D721Med (cell line): ENCODE results near the gene BTBD18.

Experiments used
- DNase-seq: peaks from one replicate; pipeline ENCODE4 v3.0.0; 2011; ENCODE audit warnings: low spot score; ENCODE audit not compliant: insufficient read length
- FAIRE-seq: peaks from 2 replicates; lab custom pipeline; 2011; peaks lifted over from hg19 to GRCh38; lab: Jason Lieb, UNC
- CTCF ChIP-seq: IDR thresholded peaks from 2 replicates; pipeline ENCODE4 v1.5.1; 2012; ENCODE audit warnings: mild to moderate bottlenecking, control low read depth; ENCODE audit not compliant: insufficient read depth; ENCODE audit errors: missing control alignments

BTBD18 gene

GRCh38 chr11:57751676-57752253 lies at the start of gene BTBD18:
Gene BTBD18, minus strand, starts transcription at chr11:57751819. Its CDS starts 631 bp downstream, at chr11:57751188.
- DNase-seq (no peak), FAIRE-seq (no peak)

GRCh38 chr11:57801183-57801485 lies 49.5 kb upstream of the BTBD18 start:
- DNase-seq (no peak), FAIRE-seq (no peak)
- TF ChIP-seq CTCF = no peak

More at GRCh38 chr11:57751676-57752253, at the start of gene BTBD18:
- TF ChIP-seq CTCF = peak; percentile 44

- DNase-seq (peak; percentile 67), FAIRE-seq (peak; percentile 51)
- peak; percentile 89 for TF ChIP-seq CTCF
Measured at GRCh38 chr11:57800444-57801182, 49.0 kb upstream of the BTBD18 start.

- no peak for TF ChIP-seq CTCF
- FAIRE-seq (no peak), DNase-seq (no peak)
Measured at GRCh38 chr11:57798905-57799559, 47.4 kb upstream of the BTBD18 start.

GRCh38 chr11:57793351-57794115 lies 41.9 kb upstream of the BTBD18 start:
- no peak for FAIRE-seq
- no peak for TF ChIP-seq CTCF

GRCh38 chr11:57792870-57793269 lies 41.3 kb upstream of the BTBD18 start:
- TF ChIP-seq CTCF = no peak
- DNase-seq = no peak
- no peak for FAIRE-seq

More at GRCh38 chr11:57793351-57794115, 41.9 kb upstream of the BTBD18 start:
- no peak for DNase-seq
